Stimulated activated CD8-positive, alpha-beta memory T cell treated with anti-CD3 and anti-CD28 coated beads, Interleukin-2, amount 100 ng/mL, for 1 hour (primary cell): ENCODE measurements around the gene SEC24B.

Experiments used
- DNase-seq, 2 donors: peaks; one replicate each; pipeline ENCODE4 v3.0.0-alpha.2; 2020; ENCODE audit warnings: low read depth in 2 of 2

Gene SEC24B

DNA sequence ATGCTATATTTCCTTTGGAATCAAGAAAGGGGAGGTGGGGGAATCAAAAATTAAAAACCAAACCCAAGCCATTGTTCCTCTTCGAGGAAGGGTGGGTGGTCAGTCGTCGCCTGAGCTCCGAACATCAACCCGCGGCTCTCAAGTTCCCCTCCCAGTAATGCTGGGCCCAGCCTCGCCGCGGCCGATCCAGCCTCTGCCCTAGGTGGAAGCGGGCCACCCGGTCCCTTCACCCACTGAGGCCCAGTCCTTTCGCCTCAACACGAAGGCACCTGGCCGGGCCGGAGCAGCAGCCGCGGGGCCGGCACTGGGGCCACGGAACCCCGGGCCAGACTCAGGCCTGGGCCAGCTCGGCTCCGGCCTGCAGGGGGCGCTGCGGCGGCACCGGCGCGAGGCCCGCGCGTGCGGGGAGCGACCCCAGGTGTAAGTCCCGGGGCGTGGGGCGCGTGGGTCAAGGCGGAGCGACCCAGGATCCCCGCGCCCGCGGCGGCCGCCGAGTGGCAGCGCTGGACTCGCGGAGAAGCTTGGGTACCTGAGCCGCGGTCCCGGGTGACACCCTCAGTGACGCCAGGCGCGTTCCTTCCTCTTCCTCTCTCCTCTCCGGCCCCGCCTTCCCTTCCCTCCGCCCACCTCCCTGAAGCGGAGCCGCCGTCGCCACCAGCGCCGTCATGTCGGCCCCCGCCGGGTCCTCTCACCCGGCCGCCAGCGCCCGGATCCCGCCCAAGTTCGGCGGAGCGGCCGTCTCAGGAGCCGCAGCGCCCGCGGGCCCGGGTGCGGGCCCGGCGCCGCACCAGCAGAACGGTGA, at the start of gene SEC24B:
Gene SEC24B (plus strand): TSS at position 611 of the 802 bp plus-strand sequence. CDS start 55 bp downstream, at position 666.
- DNase-seq, result peak; percentile 76 to 79

GRCh38 chr4:109383823-109384222, 49.8 kb upstream of the SEC24B start:
- no peak for DNase-seq

GRCh38 chr4:109385260-109385659, 48.4 kb upstream of the SEC24B start:
- DNase-seq, result no peak

DNA sequence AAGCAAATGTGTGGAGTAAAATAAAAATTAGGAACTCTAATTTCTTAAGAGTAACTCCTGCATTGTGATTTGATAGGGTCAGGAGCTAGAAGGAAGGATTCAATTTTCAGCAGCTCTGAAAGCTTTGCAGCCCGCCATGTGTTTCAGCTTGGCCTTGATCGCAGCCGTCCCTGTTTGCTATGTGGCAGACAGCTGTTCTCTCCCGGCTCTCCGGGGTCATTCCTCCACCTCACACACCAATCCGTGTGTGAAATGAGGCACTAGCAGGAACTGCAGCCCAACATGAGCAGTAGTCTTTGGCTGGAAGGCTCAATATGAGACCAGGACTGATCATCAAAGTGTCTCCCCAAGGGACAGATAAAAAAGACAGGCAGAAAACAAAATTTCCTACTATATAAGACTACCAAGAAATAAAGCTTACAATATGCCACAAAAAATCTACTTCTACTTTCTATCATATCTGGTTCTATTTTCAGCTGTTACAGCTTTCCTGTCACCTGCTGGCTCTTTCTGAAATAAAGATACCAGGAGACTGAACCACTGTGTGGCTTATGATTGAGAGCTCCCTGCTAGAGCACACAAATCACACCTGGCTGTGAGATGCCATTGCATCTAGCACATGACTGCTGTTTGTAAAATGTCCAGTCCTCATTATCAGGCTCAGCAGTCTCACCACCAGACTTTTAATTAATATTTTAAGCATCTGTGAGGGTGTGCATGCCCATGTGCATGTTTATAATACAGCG, 44.1 kb upstream of the SEC24B start:
- DNase-seq, result no peak

GRCh38 chr4:109390115-109390768, 43.4 kb upstream of the SEC24B start:
- no peak for DNase-seq

DNA sequence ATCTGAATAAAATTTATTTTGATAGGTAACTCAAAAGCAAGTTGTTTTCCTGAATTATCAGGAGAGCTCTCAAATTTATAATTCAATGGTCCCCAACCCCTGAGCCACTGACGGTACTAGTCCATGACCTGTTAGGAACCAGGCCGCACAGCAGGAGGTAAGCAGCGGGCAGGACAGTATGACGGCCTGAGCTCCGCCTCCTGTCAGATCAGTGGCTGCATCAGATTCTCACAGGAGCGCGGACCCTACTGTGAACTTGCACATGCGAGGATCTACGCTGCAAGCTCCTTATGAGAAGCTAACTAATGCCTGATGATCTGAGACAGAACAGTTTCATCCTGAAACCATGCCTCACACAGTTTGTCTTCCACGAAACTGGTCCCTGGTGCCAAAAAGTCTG, 37.9 kb upstream of the SEC24B start:
- DNase-seq, result no peak

DNA sequence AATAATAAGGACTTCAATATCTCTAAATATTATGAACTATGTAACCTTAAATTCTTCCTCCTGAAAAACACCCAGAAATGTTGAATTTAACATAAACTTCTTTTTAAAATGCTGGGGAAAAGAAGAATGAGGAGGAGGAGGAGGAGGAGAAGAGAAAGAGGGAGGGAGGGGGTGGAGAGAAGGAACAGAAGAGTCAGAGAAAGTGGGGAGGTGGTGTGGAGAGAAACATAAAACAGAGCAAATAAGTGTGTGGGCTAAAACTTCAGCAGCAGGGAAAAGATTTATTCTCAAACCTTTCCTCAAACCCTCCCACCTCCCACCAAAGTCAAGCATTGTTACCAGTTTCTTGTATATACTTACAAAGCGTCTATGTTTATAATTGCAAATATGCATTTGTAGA, 34.7 kb upstream of the SEC24B start:
- no peak for DNase-seq

- no peak for DNase-seq
Observed at GRCh38 chr4:109406337-109406931, 27.2 kb upstream of the SEC24B start.

- no peak for DNase-seq
Observed at GRCh38 chr4:109407027-109407737, 26.4 kb upstream of the SEC24B start.

- no peak for DNase-seq
Observed at GRCh38 chr4:109408711-109409110, 24.9 kb upstream of the SEC24B start.

- no peak for DNase-seq
Observed at GRCh38 chr4:109410226-109410625, 23.4 kb upstream of the SEC24B start.

DNA sequence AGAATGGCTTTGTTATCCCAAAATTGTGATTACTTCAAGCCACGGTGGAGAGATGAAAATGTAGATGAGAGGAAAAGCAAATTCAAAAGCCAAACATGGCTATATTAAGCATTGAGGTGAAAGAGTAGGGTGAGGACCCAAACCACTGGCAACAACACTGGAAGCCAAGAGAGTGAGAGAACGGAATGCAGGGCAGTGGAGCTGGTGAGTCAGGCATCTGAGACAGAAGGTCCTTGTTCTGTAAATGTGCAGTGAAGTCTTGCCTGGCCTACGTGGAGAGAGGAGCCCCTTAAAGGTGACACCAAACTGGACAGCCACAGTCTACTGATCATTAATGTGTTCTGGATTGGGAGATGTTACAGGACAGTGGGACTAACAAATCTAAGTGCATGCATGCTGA, 22.8 kb upstream of the SEC24B start:
- no peak for DNase-seq

DNA sequence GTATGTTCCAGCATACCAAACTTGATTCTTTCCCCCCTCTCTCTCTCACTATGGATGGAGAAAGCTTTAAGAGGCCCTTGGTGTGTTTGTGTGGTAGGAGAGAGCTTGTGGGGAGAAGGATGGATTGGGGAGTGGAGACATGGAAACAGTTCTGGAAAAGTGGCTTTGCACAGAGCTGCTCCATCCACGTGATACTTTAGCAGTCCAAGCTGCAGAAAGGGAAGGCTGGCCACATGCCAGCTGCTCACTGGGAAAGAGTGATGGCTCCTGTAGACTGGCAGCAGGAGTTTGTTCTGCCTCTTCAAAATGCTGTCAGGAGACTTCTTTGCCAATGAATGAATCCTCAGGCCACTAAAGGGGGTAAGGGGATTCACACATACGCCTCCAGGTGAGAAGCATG, 21.7 kb upstream of the SEC24B start:
- no peak for DNase-seq

DNA sequence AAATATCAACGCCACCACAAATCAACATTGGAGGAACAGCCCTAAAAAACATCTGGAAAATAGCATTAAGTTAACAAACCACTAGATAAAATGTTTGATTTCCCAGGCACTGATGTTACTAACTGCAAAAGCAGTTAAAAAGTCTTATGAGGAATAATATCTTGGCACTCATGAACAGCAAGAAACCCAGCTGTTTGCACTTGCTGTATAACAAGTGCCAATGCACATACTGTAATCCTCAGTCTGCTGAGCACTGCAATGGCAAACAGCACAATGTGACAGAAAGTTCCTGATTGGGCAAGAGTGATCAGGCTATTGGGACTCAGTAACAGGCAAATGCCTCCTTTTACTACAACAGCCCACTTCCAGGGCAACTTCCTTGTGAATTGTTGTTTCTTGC, 20.8 kb upstream of the SEC24B start:
- no peak for DNase-seq

DNA sequence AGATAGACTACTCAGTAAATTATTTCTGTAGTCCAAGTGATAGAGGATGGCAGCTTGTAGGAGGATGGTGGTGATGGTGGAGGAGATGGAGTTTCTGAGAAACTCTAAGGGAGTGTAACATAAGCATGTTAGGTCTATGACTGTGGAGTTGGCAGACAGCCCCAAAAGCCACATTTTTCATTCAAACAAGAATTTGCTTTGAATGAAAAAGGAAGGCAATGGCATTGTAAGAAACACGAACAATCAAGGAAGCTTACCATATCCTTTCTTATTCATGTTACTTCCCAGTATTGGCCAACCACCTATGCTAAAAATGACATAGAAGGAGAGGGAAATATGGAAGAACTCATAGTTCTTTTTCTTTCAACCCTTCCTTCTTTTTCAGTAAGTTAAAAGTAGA, 18.7 kb upstream of the SEC24B start:
- DNase-seq, result no peak

GRCh38 chr4:109418588-109418987, 15.0 kb upstream of the SEC24B start:
- no peak for DNase-seq

GRCh38 chr4:109419679-109420078, 13.9 kb upstream of the SEC24B start:
- DNase-seq, result no peak

DNA sequence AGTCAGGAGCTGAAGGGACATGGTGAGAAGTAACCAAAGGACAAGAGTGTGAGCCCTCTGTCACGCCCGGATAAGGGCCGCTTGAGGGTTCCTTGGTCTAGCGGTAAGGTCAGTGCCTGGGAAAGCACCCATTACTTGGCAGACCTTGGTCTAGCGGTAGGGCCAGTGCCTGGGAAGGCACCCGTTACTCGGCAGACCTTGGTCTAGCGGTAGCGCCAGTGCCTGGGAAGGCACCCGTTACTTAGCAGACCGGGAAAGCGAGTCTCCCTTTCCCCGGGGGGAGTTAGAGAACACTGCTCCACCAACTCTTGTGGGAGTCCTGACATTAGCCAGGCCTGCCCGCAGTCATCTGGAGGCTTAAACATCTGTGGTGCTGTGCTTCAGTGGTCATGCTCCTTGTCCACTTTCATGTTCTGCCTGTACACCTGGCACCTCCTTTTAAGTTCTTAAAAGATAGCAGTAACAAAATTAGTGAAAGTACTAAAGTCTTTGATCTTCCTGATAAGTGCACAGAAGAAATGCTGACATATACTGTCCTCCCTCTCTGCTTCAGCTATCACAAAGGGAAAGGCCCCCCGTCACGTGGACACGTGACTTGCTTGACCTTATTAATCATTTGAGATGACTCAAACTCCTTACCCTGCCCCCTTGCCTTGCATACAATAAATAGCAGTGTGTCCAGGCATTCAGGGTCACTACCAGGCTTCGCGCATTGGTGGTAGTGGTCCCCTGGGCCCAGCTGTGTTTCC, 9.3 kb upstream of the SEC24B start:
- DNase-seq, result no peak

- no peak for DNase-seq
Observed at GRCh38 chr4:109425405-109425804, 8.2 kb upstream of the SEC24B start.

GRCh38 chr4:109429545-109429944, 4.1 kb upstream of the SEC24B start:
- DNase-seq, result no peak

GRCh38 chr4:109432203-109432602, 1.4 kb upstream of the SEC24B start:
- no peak for DNase-seq
